GM19324 (cell line): ENCODE data around the gene GPRIN3.

ENCODE experiments used
- ATAC-seq: cut with Tn5 transposase; IDR thresholded peaks from one replicate; pipeline ENCODE4 v1.9.1; 2021; ENCODE audit warnings: mild to moderate bottlenecking, moderate library complexity; ENCODE audit not compliant: unreplicated experiment, low FRiP score

The GPRIN3 gene

GRCh38 chr4:89294573-89295269 lies 12.9 kb downstream of the GPRIN3 start:
- peak; percentile 63 for ATAC-seq

- no peak for ATAC-seq
Measured at GRCh38 chr4:89293299-89293698, 14.3 kb downstream of the GPRIN3 start.

- ATAC-seq, result peak; percentile 31
Measured at GRCh38 chr4:89290727-89291516, 16.7 kb downstream of the GPRIN3 start.

- no peak for ATAC-seq
Measured at GRCh38 chr4:89289312-89289711, 18.3 kb downstream of the GPRIN3 start.

- ATAC-seq, result no peak
Measured at GRCh38 chr4:89288430-89288829, 19.2 kb downstream of the GPRIN3 start.

- ATAC-seq, result no peak
Measured at GRCh38 chr4:89287945-89288344, 19.7 kb downstream of the GPRIN3 start.

- ATAC-seq, result no peak
Measured at GRCh38 chr4:89285745-89286144, 21.9 kb downstream of the GPRIN3 start.

GRCh38 chr4:89284828-89285227 lies 22.8 kb downstream of the GPRIN3 start:
- ATAC-seq, result no peak

- no peak for ATAC-seq
Measured at GRCh38 chr4:89284020-89284424, 23.6 kb downstream of the GPRIN3 start.

GRCh38 chr4:89283226-89284009 lies 24.2 kb downstream of the GPRIN3 start:
- ATAC-seq, result no peak

- ATAC-seq, result no peak
Measured at GRCh38 chr4:89279385-89279784, 28.2 kb downstream of the GPRIN3 start.

GRCh38 chr4:89277412-89277811 lies 30.2 kb downstream of the GPRIN3 start:
- no peak for ATAC-seq

- ATAC-seq, result no peak
Measured at GRCh38 chr4:89276296-89276695, 31.3 kb downstream of the GPRIN3 start.

GRCh38 chr4:89275587-89275986 lies 32.0 kb downstream of the GPRIN3 start:
- ATAC-seq, result no peak

- ATAC-seq, result no peak
Measured at GRCh38 chr4:89273741-89274141, 33.9 kb downstream of the GPRIN3 start.

- no peak for ATAC-seq
Measured at GRCh38 chr4:89270792-89271191, 36.8 kb downstream of the GPRIN3 start.

GRCh38 chr4:89269121-89269666 lies 38.4 kb downstream of the GPRIN3 start:
- no peak for ATAC-seq

GRCh38 chr4:89268679-89269078 lies 38.9 kb downstream of the GPRIN3 start:
- no peak for ATAC-seq

GRCh38 chr4:89267846-89268245 lies 39.8 kb downstream of the GPRIN3 start:
- ATAC-seq, result no peak

GRCh38 chr4:89267392-89267791 lies 40.2 kb downstream of the GPRIN3 start:
- no peak for ATAC-seq

- no peak for ATAC-seq
Measured at GRCh38 chr4:89266128-89266527, 41.5 kb downstream of the GPRIN3 start.
